DND-41 (cell line): ENCODE results near the gene PLAGL2.

ENCODE experiments used
- ATAC-seq: fragments of 200-7000 bp; cut with Tn5 transposase; 3 replicates; pipeline ENCODE4 v1.9.1; 2021; ENCODE audit warnings: low read depth; ENCODE audit not compliant: insufficient read depth
- DNase-seq: peaks from one replicate; pipeline ENCODE4 v3.0.0-alpha.2; 2020
- H2AFZ ChIP-seq: 2 replicates; pipeline ENCODE4 v1.6.0; 2012; ENCODE audit warnings: low read depth, low read length
- H3K27ac ChIP-seq: 2 replicates; pipeline ENCODE4 v1.5.1; 2012; ENCODE audit warnings: low read length, inconsistent platforms
- H3K27me3 ChIP-seq: fragments of 200-600 bp; sonication (generic); 2 replicates; pipeline ENCODE4 v1.6.0; 2012; ENCODE audit warnings: low read length, mild to moderate bottlenecking, inconsistent platforms; ENCODE audit not compliant: insufficient read depth, poor library complexity
- H3K36me3 ChIP-seq: 2 replicates; pipeline ENCODE4 v1.5.1; 2012; ENCODE audit warnings: low read length, inconsistent platforms; ENCODE audit not compliant: insufficient read depth
- H3K4me1 ChIP-seq: 2 replicates; pipeline ENCODE4 v1.5.1; 2012; ENCODE audit warnings: mild to moderate bottlenecking, low read length; ENCODE audit not compliant: insufficient read depth
- H3K4me2 ChIP-seq: 2 replicates; pipeline ENCODE4 v1.6.0; 2012; ENCODE audit warnings: mild to moderate bottlenecking, moderate library complexity, low read length, inconsistent platforms; ENCODE audit not compliant: insufficient read depth
- H3K4me3 ChIP-seq, 2 experiments: fragments of 200-600 bp in 1 of 2; shearing (Covaris generic) in 1 of 2; 2 replicates each; pipeline ENCODE4 v1.5.1; 2012 to 2016; ENCODE audit warnings: inconsistent platforms in 2 of 2, low read length in 2 of 2, mild to moderate bottlenecking in 2 of 2, low read depth in 1 of 2, moderate library complexity in 1 of 2
- H3K79me2 ChIP-seq: 2 replicates; pipeline ENCODE4 v1.6.0; 2012; ENCODE audit warnings: low read length, inconsistent platforms; ENCODE audit not compliant: insufficient read depth
- H3K9ac ChIP-seq: 2 replicates; pipeline ENCODE4 v1.6.0; 2012; ENCODE audit warnings: low read depth, mild to moderate bottlenecking, inconsistent platforms, low read length, moderate library complexity
- H3K9me3 ChIP-seq: 2 replicates; pipeline ENCODE4 v1.5.1; 2012; ENCODE audit warnings: low read length, moderate library complexity, mild to moderate bottlenecking, inconsistent platforms; ENCODE audit not compliant: insufficient read depth, severe bottlenecking
- H4K20me1 ChIP-seq: 2 replicates; pipeline ENCODE4 v1.6.0; 2012; ENCODE audit warnings: low read length; ENCODE audit not compliant: insufficient read depth
- EZH2 ChIP-seq: IDR thresholded peaks from 3 replicates; pipeline ENCODE4 v1.6.1; 2012; ENCODE audit warnings: borderline replicate concordance, low read depth, mild to moderate bottlenecking, moderate library complexity, low read length, inconsistent platforms; ENCODE audit not compliant: severe bottlenecking
- TF ChIP-seq, protein P1 (sequence below): IDR thresholded peaks from 2 replicates; pipeline ENCODE4 v1.5.1; 2012; ENCODE audit warnings: borderline replicate concordance, low read length, moderate library complexity, mild to moderate bottlenecking; ENCODE audit not compliant: poor library complexity, severe bottlenecking; ENCODE audit errors: extremely low read depth

The PLAGL2 gene

DNA sequence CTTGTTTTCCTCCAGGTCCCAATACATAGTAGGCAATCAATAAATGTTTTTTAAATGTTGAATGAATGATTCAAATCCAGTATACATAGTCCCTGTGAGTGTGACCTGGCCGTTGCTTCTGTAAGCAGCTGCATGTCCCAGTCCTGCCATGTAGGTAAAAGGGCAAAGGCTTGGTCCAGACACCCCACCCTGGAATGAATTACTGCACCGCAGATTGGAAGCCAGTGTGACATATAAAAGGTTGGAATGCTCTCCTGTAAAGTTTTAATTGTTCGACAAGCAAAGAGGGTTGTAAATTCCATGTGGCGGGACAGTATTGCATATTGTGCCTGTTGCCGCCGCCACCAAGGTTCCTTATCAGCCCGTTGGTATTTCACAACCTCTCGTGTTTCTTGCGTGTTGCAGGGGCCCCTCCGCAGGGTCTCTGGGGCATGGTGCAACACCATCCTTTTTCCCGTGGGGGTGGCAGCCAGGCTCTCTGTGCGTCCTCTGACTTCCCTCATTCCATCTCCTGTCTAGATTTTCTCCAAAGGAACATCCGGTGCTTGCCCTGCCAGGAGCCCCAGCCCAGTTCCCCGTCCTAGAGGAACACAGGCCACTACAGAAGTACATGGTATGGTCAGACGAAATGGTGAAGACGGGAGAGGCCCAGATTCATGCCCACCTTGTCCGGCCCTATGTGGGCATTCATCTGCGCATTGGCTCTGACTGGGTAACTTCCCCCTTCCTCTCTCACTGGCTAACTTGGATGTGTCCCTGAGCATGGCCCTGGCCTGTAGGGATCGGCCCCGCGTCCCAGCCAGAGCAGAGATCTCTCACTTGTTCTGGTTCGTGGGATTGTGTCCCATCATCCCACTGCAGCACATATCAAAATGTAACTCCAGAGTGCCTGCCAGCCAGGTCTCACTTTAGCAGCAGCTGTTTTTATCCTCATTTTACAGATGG lies 20.5 kb upstream of the PLAGL2 start:
- TF ChIP-seq, protein P1, sequence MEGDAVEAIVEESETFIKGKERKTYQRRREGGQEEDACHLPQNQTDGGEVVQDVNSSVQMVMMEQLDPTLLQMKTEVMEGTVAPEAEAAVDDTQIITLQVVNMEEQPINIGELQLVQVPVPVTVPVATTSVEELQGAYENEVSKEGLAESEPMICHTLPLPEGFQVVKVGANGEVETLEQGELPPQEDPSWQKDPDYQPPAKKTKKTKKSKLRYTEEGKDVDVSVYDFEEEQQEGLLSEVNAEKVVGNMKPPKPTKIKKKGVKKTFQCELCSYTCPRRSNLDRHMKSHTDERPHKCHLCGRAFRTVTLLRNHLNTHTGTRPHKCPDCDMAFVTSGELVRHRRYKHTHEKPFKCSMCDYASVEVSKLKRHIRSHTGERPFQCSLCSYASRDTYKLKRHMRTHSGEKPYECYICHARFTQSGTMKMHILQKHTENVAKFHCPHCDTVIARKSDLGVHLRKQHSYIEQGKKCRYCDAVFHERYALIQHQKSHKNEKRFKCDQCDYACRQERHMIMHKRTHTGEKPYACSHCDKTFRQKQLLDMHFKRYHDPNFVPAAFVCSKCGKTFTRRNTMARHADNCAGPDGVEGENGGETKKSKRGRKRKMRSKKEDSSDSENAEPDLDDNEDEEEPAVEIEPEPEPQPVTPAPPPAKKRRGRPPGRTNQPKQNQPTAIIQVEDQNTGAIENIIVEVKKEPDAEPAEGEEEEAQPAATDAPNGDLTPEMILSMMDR, result no peak
- TF ChIP-seq EZH2, result no peak

DNA sequence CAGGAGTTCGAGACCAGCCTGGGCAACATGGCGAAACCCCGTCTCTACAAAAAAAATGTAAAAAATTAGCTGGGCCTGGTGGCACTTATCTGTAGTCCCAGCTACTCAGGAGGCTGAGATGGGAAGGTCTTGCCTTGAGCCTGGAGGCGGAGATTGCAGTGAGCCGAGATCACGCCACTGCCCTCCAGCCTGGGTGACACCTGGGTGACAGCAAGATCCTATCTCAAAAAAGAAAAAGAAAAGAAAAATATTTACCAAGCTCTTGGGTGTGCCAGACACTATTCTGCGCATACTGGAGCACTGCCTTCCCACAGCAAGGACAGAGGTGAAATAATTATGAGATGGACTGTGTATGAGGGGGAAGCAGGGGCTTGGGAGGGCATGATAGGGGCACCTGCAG lies 19.8 kb upstream of the PLAGL2 start:
- H3K9ac ChIP-seq, result no peak overlapping the region
- H3K4me3 ChIP-seq, result no peak overlapping the region
- TF ChIP-seq EZH2, result no peak
- TF ChIP-seq, protein P1, result no peak
- H3K36me3 ChIP-seq, result peaks cover 77% of the 10 kb centered on the region
- no peak overlapping the region for H2AFZ ChIP-seq
- ATAC-seq (no peak), DNase-seq (no peak)
- H4K20me1 ChIP-seq, result no peaks in the 10 kb centered on the region; the same call in 1 of the 2 replicates
- no peaks in the 10 kb centered on the region for H3K4me1 ChIP-seq
- no peaks in the 10 kb centered on the region for H3K9me3 ChIP-seq
- H3K4me2 ChIP-seq, result no peak overlapping the region
- no peaks in the 10 kb centered on the region for H3K79me2 ChIP-seq
- H3K27me3 ChIP-seq, result no peaks in the 10 kb centered on the region
- H3K27ac ChIP-seq, result no peak overlapping the region

More for the DNA sequence above, 20.5 kb upstream of the PLAGL2 start:
- Histone ChIP-seq H3K27ac (no peak overlapping the region), H3K9ac (no peak overlapping the region), H3K4me1 (no peaks in the 10 kb centered on the region), H4K20me1 (no peaks in the 10 kb centered on the region; the same call in 1 of the 2 replicates), H3K9me3 (no peaks in the 10 kb centered on the region), H3K4me2 (no peak overlapping the region), H3K79me2 (no peaks in the 10 kb centered on the region), H3K4me3 (no peak overlapping the region), H3K36me3 (peaks cover 77% of the 10 kb centered on the region), H2AFZ (no peak overlapping the region), H3K27me3 (no peaks in the 10 kb centered on the region)
- ATAC-seq (no peak), DNase-seq (no peak)

DNA sequence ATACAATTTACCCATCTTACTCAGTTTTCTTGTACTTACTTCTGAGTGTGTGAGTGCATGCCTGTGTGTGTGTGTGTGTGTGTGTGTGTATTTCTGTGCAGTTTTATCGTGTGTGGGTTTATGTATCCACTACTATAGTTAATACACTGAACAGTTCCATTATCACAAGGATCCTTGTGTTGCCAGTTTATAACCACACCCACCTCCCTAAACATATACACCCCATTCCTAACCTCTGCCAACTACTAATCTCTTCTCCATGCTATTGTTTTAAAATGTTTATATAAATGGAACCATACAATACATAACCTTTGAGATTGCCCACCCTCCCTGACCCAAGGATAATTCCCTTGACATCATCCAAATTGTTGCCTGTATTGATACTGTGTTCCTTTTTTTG lies 18.8 kb upstream of the PLAGL2 start:
- no peak overlapping the region for H3K4me2 ChIP-seq
- no peaks in the 10 kb centered on the region for H3K27me3 ChIP-seq
- no peak overlapping the region for H3K9ac ChIP-seq
- no peaks in the 10 kb centered on the region for H3K4me1 ChIP-seq
- no peak for DNase-seq
- no peak overlapping the region for H2AFZ ChIP-seq
- H3K27ac ChIP-seq, result no peak overlapping the region
- H3K79me2 ChIP-seq, result no peaks in the 10 kb centered on the region
- TF ChIP-seq EZH2, result no peak
- TF ChIP-seq, protein P1, result no peak
- ATAC-seq, result no peak
- no peaks in the 10 kb centered on the region; the same call in 1 of the 2 replicates for H4K20me1 ChIP-seq
- no peak overlapping the region for H3K4me3 ChIP-seq
- no peaks in the 10 kb centered on the region for H3K9me3 ChIP-seq
- peaks cover 76% of the 10 kb centered on the region for H3K36me3 ChIP-seq
